Kidney tubule cell (primary cell): ENCODE measurements around the gene DNALI1.
"Not testable (repeated sequence)": the region's sequence is repeated elsewhere in the genome, so short reads cannot be mapped to it uniquely, and the experiment has no call there.

ENCODE experiments used
- DNase-seq: peaks from one replicate; pipeline ENCODE4 v3.0.0-alpha.2; 2018; ENCODE audit warnings: low spot score

The DNALI1 gene

GRCh38 chr1:37556712-37557196 is at the start of gene DNALI1:
DNALI1 (plus strand) TSS chr1:37556940; CDS start chr1:37556995, 55 bp downstream.
- peak; percentile 92 for DNase-seq

- DNase-seq = peak; percentile 17
Observed at GRCh38 chr1:37509181-37509580, 47.6 kb upstream of the DNALI1 start.

GRCh38 chr1:37513795-37514349 is 42.9 kb upstream of the DNALI1 start:
- DNase-seq = peak; percentile 57

GRCh38 chr1:37514350-37515184 is 42.2 kb upstream of the DNALI1 start, which contains the start of gene MEAF6:
MEAF6 (minus strand) TSS chr1:37514766; CDS start chr1:37514746, 20 bp downstream.
- peak; percentile 86 for DNase-seq

GRCh38 chr1:37515185-37516034 is 41.3 kb upstream of the DNALI1 start:
- no peak for DNase-seq

GRCh38 chr1:37517569-37517968 is 39.2 kb upstream of the DNALI1 start:
- no peak for DNase-seq

- DNase-seq = not testable (repeated sequence)
Observed at GRCh38 chr1:37518241-37518640, 38.5 kb upstream of the DNALI1 start.

GRCh38 chr1:37518929-37519328 is 37.8 kb upstream of the DNALI1 start:
- not testable (repeated sequence) for DNase-seq

GRCh38 chr1:37519613-37520012 is 37.1 kb upstream of the DNALI1 start:
- DNase-seq = no peak

- peak; percentile 42 for DNase-seq
Observed at GRCh38 chr1:37529888-37530287, 26.9 kb upstream of the DNALI1 start.

- DNase-seq = not testable (repeated sequence)
Observed at GRCh38 chr1:37532418-37533156, 24.2 kb upstream of the DNALI1 start.

- peak; percentile 69 for DNase-seq
Observed at GRCh38 chr1:37533317-37534093, 23.2 kb upstream of the DNALI1 start.

GRCh38 chr1:37537378-37537777 is 19.4 kb upstream of the DNALI1 start:
- peak; percentile 54 for DNase-seq

GRCh38 chr1:37539154-37539553 is 17.6 kb upstream of the DNALI1 start:
- not testable (repeated sequence) for DNase-seq

- no peak for DNase-seq
Observed at GRCh38 chr1:37540036-37540785, 16.5 kb upstream of the DNALI1 start.

GRCh38 chr1:37544530-37544929 is 12.2 kb upstream of the DNALI1 start:
- DNase-seq = no peak

- no peak for DNase-seq
Observed at GRCh38 chr1:37545019-37545418, 11.7 kb upstream of the DNALI1 start.

- DNase-seq = no peak
Observed at GRCh38 chr1:37549341-37549740, 7.4 kb upstream of the DNALI1 start.

- DNase-seq = no peak
Observed at GRCh38 chr1:37553598-37553926, 3.2 kb upstream of the DNALI1 start.
